AG20443 (cell line): ENCODE results near the gene CHIT1.

Experiments used
- DNase-seq: peaks from one replicate; pipeline ENCODE4 v3.0.0; 2012; ENCODE audit warnings: low spot score, mixed read lengths

CHIT1 gene

GRCh38 chr1:203216274-203217138 is 13.0 kb downstream of the CHIT1 start:
- DNase-seq = peak; percentile 81

- DNase-seq = no peak
Measured at GRCh38 chr1:203215573-203215972, 13.9 kb downstream of the CHIT1 start.

GRCh38 chr1:203214871-203215270 is 14.6 kb downstream of the CHIT1 start:
- DNase-seq = no peak

- no peak for DNase-seq
Measured at GRCh38 chr1:203213126-203213525, 16.3 kb downstream of the CHIT1 start.

- no peak for DNase-seq
Measured at GRCh38 chr1:203211812-203212211, 17.7 kb downstream of the CHIT1 start.

GRCh38 chr1:203210988-203211387 is 18.5 kb downstream of the CHIT1 start:
- no peak for DNase-seq

GRCh38 chr1:203210350-203210749 is 19.1 kb downstream of the CHIT1 start:
- DNase-seq = no peak

GRCh38 chr1:203208181-203208580 is 21.3 kb downstream of the CHIT1 start:
- DNase-seq = no peak

- DNase-seq = no peak
Measured at GRCh38 chr1:203207751-203208150, 21.7 kb downstream of the CHIT1 start.

- no peak for DNase-seq
Measured at GRCh38 chr1:203206129-203206687, 23.3 kb downstream of the CHIT1 start.

- DNase-seq = no peak
Measured at GRCh38 chr1:203204756-203205155, 24.7 kb downstream of the CHIT1 start.

GRCh38 chr1:203202431-203203245 is 26.8 kb downstream of the CHIT1 start:
- DNase-seq = peak; percentile 87

GRCh38 chr1:203201516-203202205 is 27.8 kb downstream of the CHIT1 start:
- no peak for DNase-seq

- no peak for DNase-seq
Measured at GRCh38 chr1:203200916-203201315, 28.6 kb downstream of the CHIT1 start.

- peak; percentile 72 for DNase-seq
Measured at GRCh38 chr1:203199816-203200571, 29.5 kb downstream of the CHIT1 start.

- DNase-seq = no peak
Measured at GRCh38 chr1:203199481-203199815, 30.0 kb downstream of the CHIT1 start.

GRCh38 chr1:203199002-203199401 is 30.5 kb downstream of the CHIT1 start:
- DNase-seq = no peak

GRCh38 chr1:203197625-203198024 is 31.8 kb downstream of the CHIT1 start:
- DNase-seq = peak; percentile 78

GRCh38 chr1:203196371-203196770 is 33.1 kb downstream of the CHIT1 start:
- no peak for DNase-seq

- DNase-seq = no peak
Measured at GRCh38 chr1:203190949-203191348, 38.5 kb downstream of the CHIT1 start.

- DNase-seq = peak; percentile 50
Measured at GRCh38 chr1:203189951-203190352, 39.5 kb downstream of the CHIT1 start.
